ENCODE data around the gene TP53AIP1. TPM values are rescaled to one million over a fixed set of nuclear protein-coding genes. Genes with fewer than 3 reads are reported as not detected.

The TP53AIP1 gene
- total RNA-seq, 1 experiment from 2014 or later: not detected

DNA sequence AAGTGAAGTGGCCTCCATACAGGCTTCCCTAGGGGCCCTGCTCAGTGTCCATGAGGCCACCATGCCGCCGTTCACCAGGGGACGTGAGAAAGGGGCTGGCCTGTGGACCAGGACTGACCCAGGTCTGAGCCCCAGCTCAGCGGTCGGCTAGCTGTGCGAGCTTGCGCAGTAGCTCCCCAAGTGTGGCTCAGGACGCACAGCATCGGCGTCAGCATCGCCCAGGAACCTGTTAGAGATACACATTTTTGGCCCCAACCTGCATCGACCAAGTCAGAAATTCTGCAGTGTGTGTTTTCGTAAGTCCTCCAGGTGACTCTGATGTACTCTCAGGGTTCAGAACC lies 429 bp downstream of the TP53AIP1 start:
- H4K8ac ChIP-seq (replicated peaks; ENCODE audit: insufficient read length, low read depth, low read length): no peak overlapping the region
- H4K20me1 ChIP-seq (ENCODE audit: control insufficient read depth, insufficient read depth, insufficient read length): no peaks in the 10 kb centered on the region
- H3K4me1 Mint-ChIP-seq: peaks cover 12 to 16% of the 10 kb centered on the region in 2 experiments
- no peak overlapping the region; a peak in 1 of 7 replicates for H3K27ac Mint-ChIP-seq
- TF ChIP-seq, protein P1, sequence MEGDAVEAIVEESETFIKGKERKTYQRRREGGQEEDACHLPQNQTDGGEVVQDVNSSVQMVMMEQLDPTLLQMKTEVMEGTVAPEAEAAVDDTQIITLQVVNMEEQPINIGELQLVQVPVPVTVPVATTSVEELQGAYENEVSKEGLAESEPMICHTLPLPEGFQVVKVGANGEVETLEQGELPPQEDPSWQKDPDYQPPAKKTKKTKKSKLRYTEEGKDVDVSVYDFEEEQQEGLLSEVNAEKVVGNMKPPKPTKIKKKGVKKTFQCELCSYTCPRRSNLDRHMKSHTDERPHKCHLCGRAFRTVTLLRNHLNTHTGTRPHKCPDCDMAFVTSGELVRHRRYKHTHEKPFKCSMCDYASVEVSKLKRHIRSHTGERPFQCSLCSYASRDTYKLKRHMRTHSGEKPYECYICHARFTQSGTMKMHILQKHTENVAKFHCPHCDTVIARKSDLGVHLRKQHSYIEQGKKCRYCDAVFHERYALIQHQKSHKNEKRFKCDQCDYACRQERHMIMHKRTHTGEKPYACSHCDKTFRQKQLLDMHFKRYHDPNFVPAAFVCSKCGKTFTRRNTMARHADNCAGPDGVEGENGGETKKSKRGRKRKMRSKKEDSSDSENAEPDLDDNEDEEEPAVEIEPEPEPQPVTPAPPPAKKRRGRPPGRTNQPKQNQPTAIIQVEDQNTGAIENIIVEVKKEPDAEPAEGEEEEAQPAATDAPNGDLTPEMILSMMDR (conservative IDR thresholded peaks at IDR 0.05): no peak
- no peak overlapping the region for H3K18ac ChIP-seq (ENCODE audit: insufficient read length, low read depth, low read length)
- peaks cover 35% of the 10 kb centered on the region for H3K27me3 Mint-ChIP-seq (ENCODE audit: low read depth)
- no peaks in the 10 kb centered on the region for H3K4me1 ChIP-seq (ENCODE audit: insufficient read depth, low read length)
- H2BK12ac ChIP-seq (ENCODE audit: insufficient read length, low read depth, low read length): no peak overlapping the region
- H3K23ac ChIP-seq (ENCODE audit: insufficient read length, low read depth, low read length): no peak overlapping the region
- H2BK5ac ChIP-seq (ENCODE audit: insufficient read length, low read length): no peak overlapping the region
- no peak overlapping the region for H3K4ac ChIP-seq (ENCODE audit: low read depth, low read length)
- DNase-seq: no peak
- H3K36me3 Mint-ChIP-seq (ENCODE audit: insufficient read depth in 1 of 3, low read depth in 3 of 3): no peaks in the 10 kb centered on the region; a peak in 1 of 7 replicates
- H3K27me3 ChIP-seq (ENCODE audit: insufficient read depth, low read length): peaks cover 2% of the 10 kb centered on the region; the same call in 1 of the 2 replicates
- no peak overlapping the region for H2AK5ac ChIP-seq (ENCODE audit: insufficient read length, low read length)
- H2BK15ac ChIP-seq (ENCODE audit: low read depth, low read length): no peak overlapping the region
- H2BK120ac ChIP-seq (ENCODE audit: low read depth, low read length, poor library complexity, severe bottlenecking): no peak overlapping the region
- no peaks in the 10 kb centered on the region; a peak in 1 of 5 replicates for H3K9me3 Mint-ChIP-seq
- no peaks in the 10 kb centered on the region for H3K79me2 ChIP-seq (ENCODE audit: insufficient read depth, low read length)
- H3K4me2 ChIP-seq (ENCODE audit: insufficient read depth, insufficient read length, low read length): no peak overlapping the region
- H2BK20ac ChIP-seq (ENCODE audit: low read depth, low read length, poor library complexity, severe bottlenecking): no peak overlapping the region
- no peak overlapping the region for H4K91ac ChIP-seq (ENCODE audit: insufficient read length, low read depth, low read length)
- H3K14ac ChIP-seq (ENCODE audit: insufficient read depth, low read length): no peak overlapping the region; the same call in 1 of the 2 replicates
- no peak overlapping the region for H2AFZ ChIP-seq (ENCODE audit: low read length)
- no peak overlapping the region for H3K4me3 Mint-ChIP-seq
- H3T11ph ChIP-seq (ENCODE audit: low read length): no peak overlapping the region
- no CpG with 5 or more reads among the region's 13 CpGs for WGBS (ENCODE audit: extremely low coverage, insufficient read length, low lambda C conversion rate)
- no peak overlapping the region for H3K27ac ChIP-seq (ENCODE audit: insufficient read length, low read depth, low read length)
- H3K9ac ChIP-seq (ENCODE audit: extremely low read depth, insufficient read length, low read length): no peak overlapping the region
- H4K5ac ChIP-seq (ENCODE audit: insufficient read length, low read depth, low read length): no peak overlapping the region
- H3K56ac ChIP-seq (ENCODE audit: insufficient read length, low read depth, low read length): no peak overlapping the region
- H3K9me3 ChIP-seq (ENCODE audit: control insufficient read depth, low read depth, low read length): no peaks in the 10 kb centered on the region
- H3K23me2 ChIP-seq (ENCODE audit: insufficient read length, low read depth, low read length, poor library complexity, severe bottlenecking): no peaks in the 10 kb centered on the region
- no peaks in the 10 kb centered on the region for H3K79me1 ChIP-seq (ENCODE audit: insufficient read depth, low read depth, low read length, poor library complexity, severe bottlenecking)
